HepG2 (cell line): ENCODE results near the gene KRTAP5-4. TPM values are rescaled to one million over a fixed set of nuclear protein-coding genes. Genes with fewer than 3 reads are reported as not detected.
A peak's percentile ranks its signal among the peaks of the same experiment; 100 is the strongest.

Source experiments
- AGO1 ChIP-seq: fragments of 200-400 bp; formaldehyde crosslinking; IDR thresholded peaks from 2 replicates; pipeline ENCODE4 v1.6.1; 2017; ENCODE audit warnings: mild to moderate bottlenecking, low read depth, low read length, moderate library complexity; ENCODE audit not compliant: poor library complexity, severe bottlenecking
- ATF7 ChIP-seq, 2 experiments: fragments of 450-650 bp in 1 of 2; sonication (generic) in 1 of 2; formaldehyde crosslinking in 1 of 2; IDR thresholded peaks; 2 replicates each; pipeline versions ENCODE4 v1.4.0 to v1.6.1; 2016 to 2020; ENCODE audit warnings: antibody characterized with exemption in 1 of 2, mild to moderate bottlenecking in 1 of 2, missing genetic modification reagents in 1 of 2
- CCAR2 ChIP-seq: fragments of 200-400 bp; formaldehyde crosslinking; optimal IDR thresholded peaks from 2 replicates; pipeline ENCODE3; 2018; ENCODE audit warnings: low read depth, mild to moderate bottlenecking, low read length, moderate library complexity
- CENPBD1 ChIP-seq: sonication (generic); formaldehyde crosslinking; IDR thresholded peaks from 2 replicates; pipeline ENCODE4 v1.8.0; 2022; ENCODE audit warnings: missing genetic modification reagents, low read depth, mild to moderate bottlenecking, borderline replicate concordance
- HDAC1 ChIP-seq: sonication (generic); formaldehyde crosslinking; IDR thresholded peaks from 2 replicates; pipeline ENCODE4 v1.5.1; 2020; ENCODE audit warnings: mild to moderate bottlenecking, missing genetic modification reagents
- HHEX ChIP-seq: IDR thresholded peaks from 2 replicates; pipeline ENCODE4 v1.6.1; 2016; ENCODE audit warnings: control low read depth
- HMG20A ChIP-seq: IDR thresholded peaks from 2 replicates; pipeline ENCODE4 v1.6.1; 2016; ENCODE audit warnings: borderline replicate concordance
- MBD4 ChIP-seq: IDR thresholded peaks from 2 replicates; pipeline ENCODE4 v1.6.1; 2012; ENCODE audit warnings: low read length, inconsistent platforms, borderline replicate concordance
- MTF2 ChIP-seq: sonication (generic); formaldehyde crosslinking; IDR thresholded peaks from 2 replicates; pipeline ENCODE4 v1.5.0; 2020; ENCODE audit warnings: missing genetic modification reagents, borderline replicate concordance
- NCOA2 ChIP-seq: sonication (generic); formaldehyde crosslinking; IDR thresholded peaks from 2 replicates; pipeline ENCODE4 v1.8.0; 2022; ENCODE audit warnings: inconsistent platforms
- NFYC ChIP-seq: IDR thresholded peaks from 2 replicates; pipeline ENCODE4 v1.6.1; 2016; ENCODE audit warnings: missing genetic modification reagents, missing compliant biosample characterization
- PRDM4 ChIP-seq: sonication (generic); formaldehyde crosslinking; IDR thresholded peaks from 2 replicates; pipeline ENCODE4 v1.9.0; 2021; ENCODE audit warnings: missing genetic modification reagents, borderline replicate concordance
- PTBP1 ChIP-seq: fragments of 200-400 bp; formaldehyde crosslinking; IDR thresholded peaks from 2 replicates; pipeline ENCODE4 v1.6.1; 2018; ENCODE audit warnings: low read length, low read depth; ENCODE audit not compliant: poor library complexity, severe bottlenecking
- SMYD3 ChIP-seq: sonication (generic); formaldehyde crosslinking; IDR thresholded peaks from 2 replicates; pipeline ENCODE4 v1.8.1; 2023; ENCODE audit warnings: mild to moderate bottlenecking, missing genetic modification reagents
- SNAPC2 ChIP-seq: sonication (generic); formaldehyde crosslinking; IDR thresholded peaks from 2 replicates; pipeline ENCODE4 v1.8.1; 2022; ENCODE audit warnings: mild to moderate bottlenecking, missing genetic modification reagents
- TBP ChIP-seq: sonication (generic); formaldehyde crosslinking; IDR thresholded peaks from 2 replicates; pipeline ENCODE4 v1.5.0; 2020; ENCODE audit warnings: missing genetic modification reagents
- TCF7L2 ChIP-seq: IDR thresholded peaks from 2 replicates; pipeline ENCODE4 v1.6.1; 2011; ENCODE audit warnings: mild to moderate bottlenecking, low read depth, low read length, moderate library complexity
- WIZ ChIP-seq: sonication (generic); formaldehyde crosslinking; IDR thresholded peaks from 2 replicates; pipeline ENCODE4 v1.5.1; 2020; ENCODE audit warnings: mild to moderate bottlenecking, missing genetic modification reagents
- ZFX ChIP-seq: sonication (generic); formaldehyde crosslinking; IDR thresholded peaks from 2 replicates; pipeline ENCODE4 v1.4.0; 2020; ENCODE audit warnings: mild to moderate bottlenecking, low read depth, missing genetic modification reagents, moderate library complexity
- ZNF703 ChIP-seq: sonication (generic); formaldehyde crosslinking; IDR thresholded peaks from 2 replicates; pipeline ENCODE4 v1.5.1; 2020; ENCODE audit warnings: missing genetic modification reagents, mild to moderate bottlenecking, moderate library complexity, borderline replicate concordance
- polyA plus RNA-seq, 8 experiments: library from polyadenylated mRNA; depleted of rRNA in 3 of 8; stranded (reverse) in 7 of 8; unstranded in 1 of 8; fragments of >200 nt; fragmentation: Illumina TruSeq in 4 of 8; extraction: Trizol in 4 of 8; gene quantifications; 2 replicates each; pipeline versions ENCODE4 v1.2.1 to v1.2.3, GENCODE V29; 2011 to 2016; ENCODE audit warnings: low read depth in 4 of 8, missing spikeins in 1 of 8, mixed read lengths in 1 of 8; ENCODE audit not compliant: insufficient read depth in 1 of 8
- total RNA-seq, 5 experiments: library from RNA; depleted of rRNA; stranded (reverse); fragments of >200 nt; fragmentation: Illumina TruSeq; extraction: Trizol; gene quantifications; 2 replicates each; pipeline ENCODE4 v1.2.3, GENCODE V29; 2016; ENCODE audit warnings: low read depth in 1 of 5
- TF ChIP-seq, protein P1 (sequence below): sonication (generic); formaldehyde crosslinking; IDR thresholded peaks from 2 replicates; pipeline ENCODE4 v1.4.0; 2020; ENCODE audit warnings: missing genetic modification reagents
- TF ChIP-seq, protein P2 (sequence below): sonication (generic); formaldehyde crosslinking; IDR thresholded peaks from 2 replicates; pipeline ENCODE4 v1.4.0; 2020; ENCODE audit warnings: mild to moderate bottlenecking, low read depth, missing genetic modification reagents
- TF ChIP-seq, protein P3 (sequence below): IDR thresholded peaks from 2 replicates; pipeline ENCODE4 v1.6.1; 2016

The KRTAP5-4 gene
- total and polyA plus RNA-seq, 2 of the 13 experiments (the other 11 are each of a cell fraction or from before 2014, with no cell fraction given), result not detected

GRCh38 chr11:1572197-1573076, 49.5 kb downstream of the KRTAP5-4 start, which contains the start of gene DUSP8 (continued):
- TF ChIP-seq, protein P1, sequence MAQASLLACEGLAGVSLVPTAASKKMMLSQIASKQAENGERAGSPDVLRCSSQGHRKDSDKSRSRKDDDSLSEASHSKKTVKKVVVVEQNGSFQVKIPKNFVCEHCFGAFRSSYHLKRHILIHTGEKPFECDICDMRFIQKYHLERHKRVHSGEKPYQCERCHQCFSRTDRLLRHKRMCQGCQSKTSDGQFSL (CRISPR knock-in tag), result no peak
- TF ChIP-seq, protein P2, sequence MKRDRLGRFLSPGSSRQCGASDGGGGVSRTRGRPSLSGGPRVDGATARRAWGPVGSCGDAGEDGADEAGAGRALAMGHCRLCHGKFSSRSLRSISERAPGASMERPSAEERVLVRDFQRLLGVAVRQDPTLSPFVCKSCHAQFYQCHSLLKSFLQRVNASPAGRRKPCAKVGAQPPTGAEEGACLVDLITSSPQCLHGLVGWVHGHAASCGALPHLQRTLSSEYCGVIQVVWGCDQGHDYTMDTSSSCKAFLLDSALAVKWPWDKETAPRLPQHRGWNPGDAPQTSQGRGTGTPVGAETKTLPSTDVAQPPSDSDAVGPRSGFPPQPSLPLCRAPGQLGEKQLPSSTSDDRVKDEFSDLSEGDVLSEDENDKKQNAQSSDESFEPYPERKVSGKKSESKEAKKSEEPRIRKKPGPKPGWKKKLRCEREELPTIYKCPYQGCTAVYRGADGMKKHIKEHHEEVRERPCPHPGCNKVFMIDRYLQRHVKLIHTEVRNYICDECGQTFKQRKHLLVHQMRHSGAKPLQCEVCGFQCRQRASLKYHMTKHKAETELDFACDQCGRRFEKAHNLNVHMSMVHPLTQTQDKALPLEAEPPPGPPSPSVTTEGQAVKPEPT, result no peak
- TF ChIP-seq ZFX (CRISPR knock-in tag) (peak; percentile 52), PTBP1 (peak; percentile 88), SNAPC2 (CRISPR knock-in tag) (no peak), ZNF703 (CRISPR knock-in tag) (no peak), AGO1 (no peak), HMG20A (CRISPR knock-in tag) (no peak), MTF2 (CRISPR knock-in tag) (no peak), CENPBD1 (CRISPR knock-in tag) (no peak), HHEX (no peak), NCOA2 (no peak), SMYD3 (CRISPR knock-in tag) (no peak), TBP (CRISPR knock-in tag) (no peak), HDAC1 (CRISPR knock-in tag) (peak; percentile 67), MBD4 (no peak), PRDM4 (no peak), CCAR2 (no peak), WIZ (no peak), TCF7L2 (no peak), NFYC (CRISPR knock-in tag) (peak; percentile 72), ATF7 (IDR thresholded peaks at IDR 0.05) (peak; percentile 79), ATF7 (CRISPR knock-in tag; IDR thresholded peaks at IDR 0.05) (peak; percentile 95)
- TF ChIP-seq, protein P3, sequence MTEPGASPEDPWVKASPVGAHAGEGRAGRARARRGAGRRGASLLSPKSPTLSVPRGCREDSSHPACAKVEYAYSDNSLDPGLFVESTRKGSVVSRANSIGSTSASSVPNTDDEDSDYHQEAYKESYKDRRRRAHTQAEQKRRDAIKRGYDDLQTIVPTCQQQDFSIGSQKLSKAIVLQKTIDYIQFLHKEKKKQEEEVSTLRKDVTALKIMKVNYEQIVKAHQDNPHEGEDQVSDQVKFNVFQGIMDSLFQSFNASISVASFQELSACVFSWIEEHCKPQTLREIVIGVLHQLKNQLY (CRISPR knock-in tag), result no peak
